ENCODE data around the gene KCTD15. TPM values are rescaled to one million over a fixed set of nuclear protein-coding genes. Genes with fewer than 3 reads are reported as not detected.

Gene KCTD15
- total RNA-seq, 1 experiment from 2014 or later, result 59.9 TPM

DNA sequence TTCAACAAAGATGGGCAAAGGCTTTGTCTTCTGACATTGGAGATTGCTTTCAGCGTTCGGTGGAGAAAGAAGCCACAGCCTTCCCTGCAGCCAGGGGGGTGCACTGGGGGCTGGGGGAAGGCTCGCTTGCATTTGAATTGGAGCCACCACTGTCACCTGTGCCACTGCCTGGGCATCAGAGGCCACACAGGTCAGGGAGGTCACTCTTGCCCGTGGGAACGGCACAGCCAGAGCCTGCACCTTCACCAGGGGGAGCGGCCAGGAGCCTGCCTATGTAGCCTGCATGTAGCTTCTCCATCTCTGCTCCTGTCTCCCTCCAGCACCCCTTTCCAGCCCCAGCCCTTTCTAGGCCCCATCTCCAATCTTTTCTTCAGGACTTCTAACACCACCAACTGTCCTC is 43.7 kb upstream of the KCTD15 start:
- DNase-seq, result no peak
- H3K23me2 ChIP-seq (ENCODE audit: insufficient read length, low read depth, low read length, poor library complexity, severe bottlenecking), result no peaks in the 10 kb centered on the region
- H3K4me2 ChIP-seq (ENCODE audit: insufficient read depth, insufficient read length, low read length), result no peak overlapping the region
- H3K23ac ChIP-seq (ENCODE audit: insufficient read length, low read depth, low read length), result no peak overlapping the region
- H2AFZ ChIP-seq (ENCODE audit: low read length), result no peak overlapping the region
- H3K14ac ChIP-seq (ENCODE audit: insufficient read depth, low read length), result no peak overlapping the region
- no peaks in the 10 kb centered on the region for H3K9me3 ChIP-seq (ENCODE audit: control insufficient read depth, low read depth, low read length)
- H4K5ac ChIP-seq (ENCODE audit: insufficient read length, low read depth, low read length), result no peak overlapping the region
- H2BK12ac ChIP-seq (ENCODE audit: insufficient read length, low read depth, low read length), result no peak overlapping the region
- no peak overlapping the region for H3K18ac ChIP-seq (ENCODE audit: insufficient read length, low read depth, low read length)
- H2AK5ac ChIP-seq (ENCODE audit: insufficient read length, low read length), result no peak overlapping the region
- no peak overlapping the region for H4K91ac ChIP-seq (ENCODE audit: insufficient read length, low read depth, low read length)
- TF ChIP-seq, protein P1, sequence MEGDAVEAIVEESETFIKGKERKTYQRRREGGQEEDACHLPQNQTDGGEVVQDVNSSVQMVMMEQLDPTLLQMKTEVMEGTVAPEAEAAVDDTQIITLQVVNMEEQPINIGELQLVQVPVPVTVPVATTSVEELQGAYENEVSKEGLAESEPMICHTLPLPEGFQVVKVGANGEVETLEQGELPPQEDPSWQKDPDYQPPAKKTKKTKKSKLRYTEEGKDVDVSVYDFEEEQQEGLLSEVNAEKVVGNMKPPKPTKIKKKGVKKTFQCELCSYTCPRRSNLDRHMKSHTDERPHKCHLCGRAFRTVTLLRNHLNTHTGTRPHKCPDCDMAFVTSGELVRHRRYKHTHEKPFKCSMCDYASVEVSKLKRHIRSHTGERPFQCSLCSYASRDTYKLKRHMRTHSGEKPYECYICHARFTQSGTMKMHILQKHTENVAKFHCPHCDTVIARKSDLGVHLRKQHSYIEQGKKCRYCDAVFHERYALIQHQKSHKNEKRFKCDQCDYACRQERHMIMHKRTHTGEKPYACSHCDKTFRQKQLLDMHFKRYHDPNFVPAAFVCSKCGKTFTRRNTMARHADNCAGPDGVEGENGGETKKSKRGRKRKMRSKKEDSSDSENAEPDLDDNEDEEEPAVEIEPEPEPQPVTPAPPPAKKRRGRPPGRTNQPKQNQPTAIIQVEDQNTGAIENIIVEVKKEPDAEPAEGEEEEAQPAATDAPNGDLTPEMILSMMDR (conservative IDR thresholded peaks at IDR 0.05), result no peak
- no peak overlapping the region for H3K4ac ChIP-seq (ENCODE audit: low read depth, low read length)
- Mint-ChIP-seq H3K9me3 (no peaks in the 10 kb centered on the region), H3K4me3 (no peak overlapping the region), H3K27me3 (ENCODE audit: low read depth) (0 out of 2 replicates have a peak, but pooled peaks cover 2% of the 10 kb centered on the region), H3K4me1 (peaks cover 0 to 3% of the 10 kb centered on the region in 2 experiments; a peak in 1 of 4 replicates), H3K27ac (no peak overlapping the region), H3K36me3 (ENCODE audit: insufficient read depth in 1 of 3, low read depth in 3 of 3) (no peaks in the 10 kb centered on the region; a peak in 1 of 7 replicates)
- no peaks in the 10 kb centered on the region for H3K79me1 ChIP-seq (ENCODE audit: insufficient read depth, low read depth, low read length, poor library complexity, severe bottlenecking)
- H2BK5ac ChIP-seq (ENCODE audit: insufficient read length, low read length), result no peak overlapping the region
- H3K4me1 ChIP-seq (ENCODE audit: insufficient read depth, low read length), result no peaks in the 10 kb centered on the region
- H3K27ac ChIP-seq (ENCODE audit: insufficient read length, low read depth, low read length), result no peak overlapping the region
- H4K8ac ChIP-seq (replicated peaks; ENCODE audit: insufficient read length, low read depth, low read length), result no peak overlapping the region
- no peak overlapping the region for H3T11ph ChIP-seq (ENCODE audit: low read length)
- no peak overlapping the region for H2BK120ac ChIP-seq (ENCODE audit: low read depth, low read length, poor library complexity, severe bottlenecking)
- no peaks in the 10 kb centered on the region for H4K20me1 ChIP-seq (ENCODE audit: control insufficient read depth, insufficient read depth, insufficient read length)
- no peak overlapping the region for H3K56ac ChIP-seq (ENCODE audit: insufficient read length, low read depth, low read length)
- no peak overlapping the region for H2BK20ac ChIP-seq (ENCODE audit: low read depth, low read length, poor library complexity, severe bottlenecking)
- no peaks in the 10 kb centered on the region for H3K79me2 ChIP-seq (ENCODE audit: insufficient read depth, low read length)
- whole genome bisulfite sequencing (ENCODE audit: extremely low coverage, insufficient read length, low lambda C conversion rate), result no CpG with 5 or more reads among the region's 6 CpGs
- H2BK15ac ChIP-seq (ENCODE audit: low read depth, low read length), result no peak overlapping the region
- no peaks in the 10 kb centered on the region for H3K27me3 ChIP-seq (ENCODE audit: insufficient read depth, low read length)
- no peak overlapping the region for H3K9ac ChIP-seq (ENCODE audit: extremely low read depth, insufficient read length, low read length)

All from H9 (cell line).